GM18502 (cell line): ENCODE measurements around the gene PAIP2B.
"Not testable (repeated sequence)": the region's sequence is repeated elsewhere in the genome, so short reads cannot be mapped to it uniquely, and the experiment has no call there.

Experiments used
- ATAC-seq: cut with Tn5 transposase; IDR thresholded peaks from one replicate; pipeline ENCODE4 v1.9.1; 2021; ENCODE audit warnings: mild to moderate bottlenecking; ENCODE audit not compliant: unreplicated experiment, poor library complexity

PAIP2B gene

DNA sequence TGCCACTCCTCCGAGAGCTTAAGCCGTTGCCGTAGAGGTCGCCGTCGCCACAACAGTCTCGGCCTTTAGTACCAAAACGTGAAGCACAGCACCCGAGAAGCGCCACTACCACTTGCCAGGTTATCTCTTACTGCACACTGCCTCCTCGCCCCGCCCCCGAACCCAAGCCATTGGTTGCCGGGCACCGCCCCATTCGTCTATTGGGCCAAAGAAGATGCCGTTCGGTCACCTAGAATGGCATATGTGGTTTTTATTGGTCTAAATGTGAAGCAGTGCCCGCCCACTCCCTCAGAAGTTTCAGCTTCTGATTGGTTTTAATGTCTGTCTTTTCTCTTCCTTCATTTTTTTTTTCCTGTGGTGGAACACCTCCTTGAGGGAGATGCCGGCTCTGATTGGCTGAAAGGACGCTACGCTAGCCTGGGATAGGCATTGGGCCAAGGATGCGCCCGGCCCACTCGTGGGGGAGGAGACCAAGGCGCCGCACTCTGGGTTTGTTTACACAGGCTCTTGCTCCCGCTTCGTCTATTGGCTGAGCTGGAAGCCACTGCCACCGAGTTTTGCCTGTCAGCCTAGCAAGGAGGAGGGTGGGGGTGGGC, at the start of gene PAIP2B:
Gene PAIP2B, minus strand, starts transcription at position 139 of the 596 bp plus-strand sequence. CDS start 24,514 bp downstream, outside the sequence.
- peak; percentile 96 for ATAC-seq

DNA sequence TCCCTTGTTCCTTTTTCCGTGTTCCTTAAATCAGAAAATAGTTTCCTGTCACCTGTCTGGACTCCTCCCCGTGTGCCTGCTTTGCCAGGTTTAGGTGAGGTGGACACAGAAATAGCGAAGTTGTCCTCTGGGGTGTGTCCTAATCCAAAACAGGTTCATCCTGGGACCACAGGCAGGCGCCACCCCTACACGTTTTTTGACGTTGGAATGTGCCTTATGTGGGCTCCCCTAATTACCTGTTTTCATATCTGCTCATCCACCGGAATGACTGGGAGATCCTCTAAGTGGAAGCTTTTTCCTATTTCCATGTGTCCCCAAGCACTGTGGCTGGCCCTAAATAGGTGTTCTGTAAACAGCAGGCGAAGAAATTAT, 49.0 kb upstream of the PAIP2B start:
- peak; percentile 15 for ATAC-seq

- no peak for ATAC-seq
Observed at GRCh38 chr2:71269511-71270090, 42.7 kb upstream of the PAIP2B start.

DNA sequence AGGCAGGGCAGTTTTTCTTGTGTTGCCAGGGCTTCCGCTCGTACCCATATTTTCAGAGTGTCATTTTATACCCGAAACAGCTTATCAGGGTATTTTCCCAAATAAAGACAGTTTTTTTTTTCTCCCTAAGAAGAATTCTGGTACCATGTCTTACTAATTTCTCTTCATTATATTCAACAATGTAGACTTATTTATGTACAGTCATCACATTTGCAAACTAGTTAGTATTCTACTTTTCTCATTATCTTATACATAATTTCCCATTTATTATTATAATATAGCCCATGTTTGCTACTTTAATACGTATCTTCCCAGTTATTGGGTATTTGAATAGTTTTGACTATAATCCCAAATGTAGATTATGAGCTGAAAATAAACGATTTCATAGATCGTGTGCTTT, 36.5 kb upstream of the PAIP2B start:
- ATAC-seq: no peak

GRCh38 chr2:71261534-71261933, 34.6 kb upstream of the PAIP2B start:
- ATAC-seq: no peak

DNA sequence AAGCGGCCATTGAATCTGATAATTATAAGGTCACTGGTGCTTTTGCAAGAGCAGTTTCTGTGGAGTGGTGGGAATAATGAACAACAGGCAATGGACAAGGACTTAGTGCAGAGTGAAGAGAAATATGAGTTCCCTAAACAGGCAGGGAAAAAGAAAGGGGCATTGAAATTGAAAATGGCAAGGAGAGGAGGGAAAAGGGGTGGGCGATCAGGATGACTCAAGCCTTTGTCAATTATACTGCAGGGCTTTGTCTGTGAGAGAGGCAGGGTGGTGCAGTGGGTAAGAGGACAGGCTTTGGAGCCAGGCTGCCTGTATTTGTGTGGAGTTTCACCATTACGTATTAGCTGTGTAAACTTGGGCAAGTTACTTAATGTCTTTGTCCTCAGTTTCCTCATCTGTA, 29.5 kb upstream of the PAIP2B start:
- ATAC-seq: no peak

DNA sequence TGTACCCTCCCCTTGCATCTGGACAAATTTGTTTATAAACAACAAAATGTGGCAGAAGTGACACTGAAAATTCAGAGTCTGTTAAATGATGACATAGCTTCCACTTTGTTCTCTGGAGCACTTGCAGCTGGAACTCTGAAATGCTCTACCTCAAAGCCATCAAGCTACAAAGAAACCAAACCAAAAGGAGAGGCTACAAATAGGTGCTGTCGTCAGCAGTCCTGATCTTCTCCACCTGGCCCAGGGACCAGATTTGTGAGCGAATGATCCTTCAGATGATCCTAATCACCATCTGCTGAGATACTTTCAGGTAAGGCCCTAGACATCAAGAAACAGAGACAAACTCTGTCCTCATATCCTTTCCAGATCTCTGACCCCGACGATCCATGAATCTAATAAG, 27.9 kb upstream of the PAIP2B start:
- no peak for ATAC-seq

DNA sequence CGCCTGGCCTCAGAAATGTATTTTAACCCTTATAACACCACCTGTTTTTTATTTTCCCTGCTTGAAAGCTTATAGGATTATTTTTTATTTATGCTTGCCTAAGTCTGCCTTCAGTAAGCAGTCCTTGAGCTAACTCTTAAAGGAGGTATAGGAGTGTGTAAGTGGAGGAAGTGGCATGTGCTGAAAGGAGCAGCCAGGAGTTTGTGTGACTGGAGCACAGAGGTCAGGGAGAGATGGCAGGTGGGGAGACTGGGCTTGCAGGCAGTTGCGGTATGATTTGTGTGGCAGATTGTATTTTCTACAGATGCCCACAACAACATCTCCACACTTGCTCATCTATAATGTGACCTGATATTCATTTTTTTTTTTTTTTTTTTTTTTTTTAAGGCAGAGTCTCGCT, 27.2 kb upstream of the PAIP2B start:
- ATAC-seq: no peak

GRCh38 chr2:71253476-71253875, 26.6 kb upstream of the PAIP2B start:
- ATAC-seq: no peak

DNA sequence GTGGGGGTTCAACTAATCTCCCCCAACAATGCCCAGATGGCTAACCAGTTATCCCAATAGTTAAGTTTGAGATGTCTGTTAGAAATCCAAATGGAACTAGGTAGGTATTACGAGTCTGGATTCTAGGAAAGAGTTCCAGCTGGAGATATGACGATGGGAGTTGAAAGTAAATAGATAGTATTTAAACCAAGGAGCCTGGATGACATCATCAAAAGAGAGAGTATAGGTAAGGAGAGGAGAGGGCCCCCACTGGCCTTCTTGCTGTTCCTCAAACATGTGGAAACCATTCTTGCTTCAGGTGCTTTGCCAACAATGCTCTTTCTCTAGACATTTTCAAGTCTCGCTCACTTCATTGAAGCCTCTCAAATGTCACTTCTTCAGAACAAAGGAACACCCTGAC, 26.0 kb upstream of the PAIP2B start:
- no peak for ATAC-seq

DNA sequence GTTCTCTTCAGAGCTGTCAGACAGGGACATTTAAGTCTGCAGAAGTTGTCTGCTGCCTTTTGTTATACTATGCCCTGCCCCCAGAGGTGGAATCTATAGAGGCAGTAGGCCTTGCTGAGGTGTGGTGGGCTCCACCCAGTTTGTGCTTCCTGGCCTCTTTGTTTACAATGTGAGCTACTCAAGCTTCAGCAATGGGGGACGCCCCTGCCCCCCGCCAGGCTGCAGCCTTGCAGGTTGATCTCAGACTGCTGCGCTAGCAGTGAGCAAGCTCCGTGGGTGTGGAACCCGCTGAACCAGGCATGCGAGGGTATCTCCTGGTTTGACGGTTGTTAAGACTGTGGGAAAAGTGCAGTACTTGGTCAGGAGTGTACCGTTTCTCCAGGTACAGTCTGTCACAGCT, 24.0 kb upstream of the PAIP2B start:
- no peak for ATAC-seq

- ATAC-seq: no peak
Observed at GRCh38 chr2:71244302-71244660, 17.4 kb upstream of the PAIP2B start.

- ATAC-seq: no peak
Observed at GRCh38 chr2:71243634-71244301, 16.9 kb upstream of the PAIP2B start.

DNA sequence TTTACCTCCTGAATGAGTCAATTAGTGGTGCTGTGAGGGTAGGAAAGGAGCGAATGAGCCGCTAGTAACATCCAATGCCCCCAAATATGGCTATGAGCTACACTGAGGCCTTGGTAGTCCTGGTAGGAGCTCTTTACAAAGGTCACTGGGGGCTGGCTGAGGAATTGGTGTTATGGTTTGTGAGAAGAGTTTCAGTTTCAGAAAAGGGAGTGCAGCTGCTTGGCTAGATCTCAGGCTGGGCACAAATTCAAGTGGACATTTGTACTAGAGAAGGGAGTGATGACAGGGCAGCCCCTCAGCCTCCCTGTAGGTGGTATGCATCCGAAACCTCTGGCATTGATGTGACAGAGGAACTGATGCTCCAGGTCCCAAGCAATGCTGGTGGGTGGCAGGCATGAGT, 13.9 kb upstream of the PAIP2B start:
- ATAC-seq: no peak

- ATAC-seq: no peak
Observed at GRCh38 chr2:71238089-71238488, 11.2 kb upstream of the PAIP2B start.

DNA sequence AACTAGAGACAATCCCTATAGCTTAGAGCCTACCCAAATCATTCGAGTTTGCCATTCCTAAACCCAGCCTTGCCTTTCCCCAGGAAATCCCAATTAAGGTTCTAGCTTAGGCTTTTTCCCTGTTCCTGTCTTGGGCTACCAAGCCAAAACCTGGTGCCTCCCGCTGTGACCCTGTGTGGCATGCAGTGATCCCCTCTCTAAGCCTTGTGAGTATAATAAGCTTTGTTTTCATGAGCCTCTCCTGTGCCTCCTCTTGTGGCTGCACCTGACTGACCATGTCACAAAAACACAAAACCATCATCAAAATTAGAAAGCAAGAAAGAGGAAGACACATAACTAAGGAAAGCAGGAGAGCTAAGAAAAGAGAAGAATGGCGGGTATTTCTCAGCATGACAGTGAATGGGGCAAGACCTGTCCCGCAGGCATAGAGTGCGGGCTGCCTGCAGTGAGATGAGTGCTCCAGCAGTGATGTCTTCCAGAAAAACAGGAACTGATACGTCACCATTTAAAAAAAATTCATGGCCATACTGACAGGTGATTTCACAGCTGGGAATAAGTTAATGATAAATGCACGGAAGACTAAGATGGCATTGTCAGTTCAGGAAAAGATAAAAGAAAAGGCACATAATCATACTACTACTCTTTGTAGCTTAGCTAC, 9.2 kb upstream of the PAIP2B start:
- ATAC-seq: no peak

GRCh38 chr2:71233072-71233471, 6.2 kb upstream of the PAIP2B start:
- ATAC-seq: not testable (repeated sequence)

DNA sequence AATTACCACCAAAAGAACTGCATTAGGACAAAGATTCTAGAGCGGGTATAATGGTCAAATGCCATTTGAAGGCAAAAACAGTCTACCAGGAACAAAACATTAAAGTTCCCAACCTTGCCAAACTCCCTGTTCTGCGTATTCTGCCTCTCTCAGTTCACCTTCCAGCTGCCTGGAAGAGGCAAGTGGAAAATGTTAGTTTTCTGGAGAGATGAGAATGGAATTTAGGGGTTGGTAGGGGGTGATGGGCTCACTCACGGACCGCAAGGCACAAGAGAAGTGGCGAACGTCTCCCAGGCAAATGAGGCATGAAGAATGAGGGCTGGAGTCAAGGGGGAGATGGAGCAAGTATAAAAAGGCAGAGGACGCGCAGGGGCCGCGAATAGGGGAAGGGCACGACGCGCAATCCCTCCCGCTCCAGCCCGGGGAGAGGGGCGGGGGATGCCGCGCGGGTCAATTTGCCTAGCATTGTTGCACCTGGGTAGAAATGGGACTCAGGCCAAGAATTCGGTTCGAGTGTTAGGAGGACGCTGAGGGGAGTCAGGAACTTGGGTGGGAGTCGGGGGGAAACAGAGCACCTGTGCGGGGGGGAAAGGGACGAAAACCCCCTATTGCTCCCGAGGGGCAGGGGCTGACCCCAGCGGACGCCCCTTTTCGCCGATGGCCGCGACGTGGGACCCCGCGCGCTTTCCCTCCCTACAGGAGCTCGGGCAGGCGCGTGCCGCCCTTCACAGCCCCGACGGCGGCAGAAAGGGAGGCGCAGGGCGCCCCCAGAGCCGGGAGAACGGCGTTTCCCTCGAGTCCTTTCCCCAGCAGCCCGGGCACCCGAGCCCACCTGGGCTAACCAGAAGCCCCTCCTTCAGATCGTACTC, 573 bp downstream of the PAIP2B start:
- peak; percentile 16 for ATAC-seq

GRCh38 chr2:71224935-71225334, 2.0 kb downstream of the PAIP2B start:
- ATAC-seq: no peak

DNA sequence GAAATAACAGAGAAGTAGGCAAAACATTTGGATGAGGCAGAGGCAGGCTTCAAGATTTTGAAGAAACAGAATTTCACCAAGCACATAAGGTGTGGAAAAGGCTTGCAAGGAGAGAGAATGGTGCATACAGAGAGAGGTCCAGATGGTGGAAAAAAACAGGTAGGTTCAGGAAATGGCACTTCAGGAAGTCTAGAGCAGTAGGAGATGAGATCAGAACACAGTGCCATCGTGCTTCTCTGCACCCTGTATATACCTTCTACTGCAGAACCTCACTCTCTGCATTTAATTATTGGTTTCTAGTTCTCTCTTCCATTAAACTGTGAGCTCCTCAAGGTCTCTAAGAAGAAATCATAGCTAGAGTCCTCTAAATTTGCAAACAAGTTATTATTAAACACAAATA, 2.4 kb downstream of the PAIP2B start:
- no peak for ATAC-seq
